Measurements from ENCODE around the gene CSF3. TPM values are rescaled to one million over a fixed set of nuclear protein-coding genes. Genes with fewer than 3 reads are reported as not detected.
A peak's percentile ranks its signal among the peaks of the same experiment; 100 is the strongest.

Gene CSF3
- total RNA-seq, 2 donors from 2014 or later: not detected

- Mint-ChIP-seq H3K27ac (no peak overlapping the region), H3K9me3 (no peaks in the 10 kb centered on the region), H3K36me3 (peaks cover 9 to 13% of the 10 kb centered on the region in 2 donors)
- no peak for ATAC-seq
- DNase-seq (ENCODE audit: low spot score in 2 of 2): no peak
Measured at GRCh38 chr17:40031706-40032105, 16.5 kb downstream of the CSF3 start.

- DNase-seq (ENCODE audit: low spot score in 2 of 2): no peak
- Mint-ChIP-seq H3K36me3 (peaks cover 9 to 13% of the 10 kb centered on the region in 2 donors), H3K27ac (no peak overlapping the region), H3K9me3 (no peaks in the 10 kb centered on the region)
- ATAC-seq: no peak
Measured at GRCh38 chr17:40032322-40033320, 17.4 kb downstream of the CSF3 start.

- no peak for ATAC-seq
- Mint-ChIP-seq H3K27ac (no peak overlapping the region), H3K9me3 (no peaks in the 10 kb centered on the region), H3K36me3 (peaks cover 9 to 13% of the 10 kb centered on the region in 2 donors)
- no peak for DNase-seq (ENCODE audit: low spot score in 2 of 2)
Measured at GRCh38 chr17:40033339-40033738, 18.1 kb downstream of the CSF3 start.

GRCh38 chr17:40034426-40035161 is 19.4 kb downstream of the CSF3 start:
- Mint-ChIP-seq H3K27ac (no peak overlapping the region), H3K9me3 (no peaks in the 10 kb centered on the region), H3K36me3 (peaks cover 4 to 7% of the 10 kb centered on the region in 2 donors)
- DNase-seq (ENCODE audit: low spot score in 2 of 2): no peak
- ATAC-seq: no peak

- Mint-ChIP-seq H3K27ac (no peak overlapping the region), H3K36me3 (peaks cover 0 to 5% of the 10 kb centered on the region in 2 donors), H3K9me3 (no peaks in the 10 kb centered on the region)
- no peak for ATAC-seq
- DNase-seq (ENCODE audit: low spot score in 2 of 2): no peak
Measured at GRCh38 chr17:40035162-40035559, 19.9 kb downstream of the CSF3 start.

GRCh38 chr17:40038882-40039513 is 23.8 kb downstream of the CSF3 start:
- Mint-ChIP-seq H3K9me3 (no peaks in the 10 kb centered on the region), H3K27ac (no peak overlapping the region), H3K36me3 (peaks cover 0 to 1% of the 10 kb centered on the region in 2 donors)
- DNase-seq (ENCODE audit: low spot score in 2 of 2) (no peak), ATAC-seq (no peak)

- no peak for DNase-seq (ENCODE audit: low spot score in 2 of 2)
- H3K27ac Mint-ChIP-seq: no peak overlapping the region
- no peak for ATAC-seq
- H3K36me3 Mint-ChIP-seq: no peaks in the 10 kb centered on the region
- H3K9me3 Mint-ChIP-seq: no peaks in the 10 kb centered on the region
Measured at GRCh38 chr17:40041196-40041595, 26.0 kb downstream of the CSF3 start.

GRCh38 chr17:40056379-40057015 is 41.3 kb downstream of the CSF3 start:
- Mint-ChIP-seq H3K36me3 (peaks cover 11 to 15% of the 10 kb centered on the region in 2 donors), H3K27ac (no peak overlapping the region), H3K9me3 (no peaks in the 10 kb centered on the region)
- no peak for DNase-seq (ENCODE audit: low spot score in 2 of 2)
- ATAC-seq: no peak

- no peak overlapping the region for H3K27ac Mint-ChIP-seq
- DNase-seq (ENCODE audit: low spot score in 2 of 2): no peak
- H3K36me3 Mint-ChIP-seq: peaks cover 9 to 10% of the 10 kb centered on the region in 2 donors
- no peak for ATAC-seq
- no peaks in the 10 kb centered on the region for H3K9me3 Mint-ChIP-seq
Measured at GRCh38 chr17:40058186-40058784, 43.0 kb downstream of the CSF3 start.

GRCh38 chr17:40058865-40059264 is 43.6 kb downstream of the CSF3 start:
- H3K36me3 Mint-ChIP-seq: peaks cover 6% of the 10 kb centered on the region in 2 donors
- no peak for ATAC-seq
- no peaks in the 10 kb centered on the region for H3K9me3 Mint-ChIP-seq
- peak overlapping the region in 1 of 2 donors; percentile 18 for H3K27ac Mint-ChIP-seq
- no peak for DNase-seq (ENCODE audit: low spot score in 2 of 2)

- H3K9me3 Mint-ChIP-seq: no peaks in the 10 kb centered on the region
- H3K36me3 Mint-ChIP-seq: no peaks in the 10 kb centered on the region
- no peak overlapping the region for H3K27ac Mint-ChIP-seq
- ATAC-seq: no peak
- no peak for DNase-seq (ENCODE audit: low spot score in 2 of 2)
Measured at GRCh38 chr17:40059729-40060475, 44.7 kb downstream of the CSF3 start.

- H3K9me3 Mint-ChIP-seq: no peaks in the 10 kb centered on the region
- no peaks in the 10 kb centered on the region for H3K36me3 Mint-ChIP-seq
- DNase-seq (ENCODE audit: low spot score in 2 of 2) (no peak), ATAC-seq (no peak)
- H3K27ac Mint-ChIP-seq: no peak overlapping the region
Measured at GRCh38 chr17:40060887-40061608, 45.8 kb downstream of the CSF3 start.

GRCh38 chr17:40061609-40062038 is 46.4 kb downstream of the CSF3 start:
- no peaks in the 10 kb centered on the region for H3K36me3 Mint-ChIP-seq
- ATAC-seq (no peak), DNase-seq (ENCODE audit: low spot score in 2 of 2) (no peak)
- H3K27ac Mint-ChIP-seq: peak overlapping the region in 1 of 2 donors; percentile 66
- no peaks in the 10 kb centered on the region for H3K9me3 Mint-ChIP-seq

- peak; percentile 86 to 87 for ATAC-seq
- DNase-seq (ENCODE audit: low spot score in 2 of 2): peak in 1 of 2 donors; percentile 68
- Mint-ChIP-seq H3K9me3 (peaks cover 0 to 4% of the 10 kb centered on the region in 2 donors), H3K27ac (peak within 1 kb of the TSS; percentile 44 to 66), H3K36me3 (no peaks in the 10 kb centered on the region)
Measured at GRCh38 chr17:40062329-40063186, 47.3 kb downstream of the CSF3 start, which contains the start of gene THRA. THRA (plus strand) TSS chr17:40062965; CDS start chr17:40074489, 11,524 bp downstream.

Measured in activated naive CD4-positive, alpha-beta T cell treated with anti-CD3 and anti-CD28 coated beads, Interleukin-2, amount 50 U/mL, for 72 hours (primary cell).